ENCODE data around the gene MCEE. TPM values are rescaled to one million over a fixed set of nuclear protein-coding genes. Genes with fewer than 3 reads are reported as not detected.

Gene MCEE
- total RNA-seq, 1 experiment from 2014 or later, result 15.8 TPM

DNA sequence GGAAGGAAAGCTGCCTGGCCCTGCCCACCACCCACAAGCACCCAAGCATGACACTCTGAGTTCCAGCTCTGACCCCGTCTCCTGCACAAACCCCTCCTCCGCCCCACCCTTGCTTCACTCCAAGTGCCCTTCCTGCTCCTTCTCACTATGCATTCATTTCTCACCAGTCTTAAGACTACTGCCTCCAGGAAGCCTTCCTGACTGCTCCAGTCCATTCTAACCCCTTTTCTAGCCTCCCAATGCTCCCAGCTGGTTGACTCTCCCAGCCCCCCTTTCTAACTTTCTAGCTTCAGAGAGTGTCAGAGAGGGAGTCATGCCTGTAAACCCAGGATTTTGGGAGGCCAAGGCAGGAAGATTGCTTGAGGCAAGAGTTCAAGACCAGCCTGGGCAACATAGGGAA lies 69.8 kb downstream of the MCEE start:
- Histone ChIP-seq H3K4me2 (no peak overlapping the region), H3K27ac (no peak overlapping the region), H4K20me1 (ENCODE audit: insufficient read depth) (no peaks in the 10 kb centered on the region), H3K4me3 (no peak overlapping the region), H3K27me3 (ENCODE audit: insufficient read depth, low read depth) (no peaks in the 10 kb centered on the region), H3K9me3 (ENCODE audit: insufficient read depth, low read depth) (no peaks in the 10 kb centered on the region), H3K4me1 (replicated peaks; ENCODE audit: insufficient read depth) (no peaks in the 10 kb centered on the region), H2AFZ (no peak overlapping the region), H3K79me2 (ENCODE audit: low read depth) (no peaks in the 10 kb centered on the region), H3K9me2 (ENCODE audit: insufficient read depth) (no peaks in the 10 kb centered on the region), H3K36me3 (ENCODE audit: low read depth) (no peaks in the 10 kb centered on the region), H3F3A (ENCODE audit: insufficient read depth, low read depth) (0 out of 2 replicates have a peak, but pooled peaks cover 3% of the 10 kb centered on the region)
- no peak for TF ChIP-seq EZH2 (IDR thresholded peaks at IDR 0.05; ENCODE audit: low read depth)
- TF ChIP-seq, protein P1, sequence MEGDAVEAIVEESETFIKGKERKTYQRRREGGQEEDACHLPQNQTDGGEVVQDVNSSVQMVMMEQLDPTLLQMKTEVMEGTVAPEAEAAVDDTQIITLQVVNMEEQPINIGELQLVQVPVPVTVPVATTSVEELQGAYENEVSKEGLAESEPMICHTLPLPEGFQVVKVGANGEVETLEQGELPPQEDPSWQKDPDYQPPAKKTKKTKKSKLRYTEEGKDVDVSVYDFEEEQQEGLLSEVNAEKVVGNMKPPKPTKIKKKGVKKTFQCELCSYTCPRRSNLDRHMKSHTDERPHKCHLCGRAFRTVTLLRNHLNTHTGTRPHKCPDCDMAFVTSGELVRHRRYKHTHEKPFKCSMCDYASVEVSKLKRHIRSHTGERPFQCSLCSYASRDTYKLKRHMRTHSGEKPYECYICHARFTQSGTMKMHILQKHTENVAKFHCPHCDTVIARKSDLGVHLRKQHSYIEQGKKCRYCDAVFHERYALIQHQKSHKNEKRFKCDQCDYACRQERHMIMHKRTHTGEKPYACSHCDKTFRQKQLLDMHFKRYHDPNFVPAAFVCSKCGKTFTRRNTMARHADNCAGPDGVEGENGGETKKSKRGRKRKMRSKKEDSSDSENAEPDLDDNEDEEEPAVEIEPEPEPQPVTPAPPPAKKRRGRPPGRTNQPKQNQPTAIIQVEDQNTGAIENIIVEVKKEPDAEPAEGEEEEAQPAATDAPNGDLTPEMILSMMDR (conservative IDR thresholded peaks at IDR 0.05), result no peak
- intact Hi-C loops (cut with micrococcal nuclease; ENCODE audit: unreplicated experiment), result no loop called here
- no peak for DNase-seq
- no TSS peak for BruUV-seq (replicated peaks)
- POLR2A ChIA-PET (ENCODE audit: unreplicated experiment), result no interaction called here
- CTCF ChIA-PET, result no interaction called here

Other genes starting within 250 kb of the MCEE start
- 0.58 TPM in 1 of 2 replicates, not detected in the other for gene VAX2, start 229.7 kb downstream of the MCEE start, total RNA-seq (2021)
- gene ATP6V1B1, start 194.3 kb downstream of the MCEE start, total RNA-seq (2021), result 7.8 and 13.9 TPM in 2 replicates
- not detected in 2 replicates for gene ANKRD53, start 151.6 kb downstream of the MCEE start, total RNA-seq (2021)
- gene TEX261, start 135.4 kb downstream of the MCEE start, total RNA-seq (2021), result 30.3 and 47.6 TPM in 2 replicates
- gene NAGK, start 61.6 kb downstream of the MCEE start, total RNA-seq (2021), result 32.6 and 34.1 TPM in 2 replicates
- gene MPHOSPH10, start 405 bp upstream of the MCEE start, total RNA-seq (2021), result 16.0 and 26.9 TPM in 2 replicates
- gene PAIP2B, start 96.9 kb upstream of the MCEE start, total RNA-seq (2021), result 5.4 and 6.1 TPM in 2 replicates
- gene ZNF638, start 201.6 kb upstream of the MCEE start, total RNA-seq (2021), result 109 and 122 TPM in 2 replicates